ENCODE data around the gene GALR2. TPM values are rescaled to one million over a fixed set of nuclear protein-coding genes. Genes with fewer than 3 reads are reported as not detected.
A peak's percentile ranks its signal among the peaks of the same experiment; 100 is the strongest.

The GALR2 gene, protein sequence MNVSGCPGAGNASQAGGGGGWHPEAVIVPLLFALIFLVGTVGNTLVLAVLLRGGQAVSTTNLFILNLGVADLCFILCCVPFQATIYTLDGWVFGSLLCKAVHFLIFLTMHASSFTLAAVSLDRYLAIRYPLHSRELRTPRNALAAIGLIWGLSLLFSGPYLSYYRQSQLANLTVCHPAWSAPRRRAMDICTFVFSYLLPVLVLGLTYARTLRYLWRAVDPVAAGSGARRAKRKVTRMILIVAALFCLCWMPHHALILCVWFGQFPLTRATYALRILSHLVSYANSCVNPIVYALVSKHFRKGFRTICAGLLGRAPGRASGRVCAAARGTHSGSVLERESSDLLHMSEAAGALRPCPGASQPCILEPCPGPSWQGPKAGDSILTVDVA
- total RNA-seq (2011; cell fraction: chromatin; rRNA removed; ENCODE audit: low replicate concordance): not detected in 2 replicates
- 0.17 TPM in 1 of 2 replicates, not detected in the other for total RNA-seq (2011; cell fraction: nucleolus; rRNA removed)
- not detected in 2 replicates for total RNA-seq (2011; cell fraction: nucleoplasm; rRNA removed)
- not detected in 2 replicates for total RNA-seq (2014; rRNA removed)
- total RNA-seq (2014; rRNA removed; fragmentation: Illumina TruSeq; extraction: Trizol): not detected in 2 replicates
- total RNA-seq (2015; rRNA removed; fragmentation: Illumina TruSeq; extraction: Trizol): not detected in 2 replicates
- total RNA-seq (2021): not detected in 2 replicates
- not detected in 2 replicates for polyA plus RNA-seq (2011; rRNA removed)
- polyA plus RNA-seq (2011; cell fraction: cytosol; rRNA removed): 0.18 TPM in 1 of 2 replicates, not detected in the other
- polyA plus RNA-seq (2011; cell fraction: nucleus; rRNA removed): not detected in 2 replicates
- polyA plus RNA-seq (2012): not detected in 2 replicates
- not detected in 2 replicates for polyA plus RNA-seq (2014; fragmentation: Illumina TruSeq; extraction: Trizol)
- not detected for polyA plus RNA-seq (2014; fragmentation: Nextera tagmentation; extraction: Ambion mirVana)
- 0.34 TPM in 1 of 2 replicates, not detected in the other for polyA plus RNA-seq (2014; rRNA removed)
- not detected in 2 replicates for polyA minus RNA-seq (2011; rRNA and poly(A)+ RNA removed)
- not detected in 2 replicates for polyA minus RNA-seq (2011; cell fraction: cytosol; rRNA and poly(A)+ RNA removed)
- not detected in 2 replicates for polyA minus RNA-seq (2011; cell fraction: nucleus; rRNA and poly(A)+ RNA removed)
- not detected for Bru-seq, nascent RNA
- BruChase-seq, experiment 1, labeled RNA remaining after a 2-hour chase: not detected
- BruChase-seq, experiment 2, labeled RNA remaining after a 6-hour chase: not detected
- long read RNA-seq, experiment 1: 0 reads
- long read RNA-seq, experiment 2: 0 reads
- long read RNA-seq, experiment 3: 0 reads

DNA sequence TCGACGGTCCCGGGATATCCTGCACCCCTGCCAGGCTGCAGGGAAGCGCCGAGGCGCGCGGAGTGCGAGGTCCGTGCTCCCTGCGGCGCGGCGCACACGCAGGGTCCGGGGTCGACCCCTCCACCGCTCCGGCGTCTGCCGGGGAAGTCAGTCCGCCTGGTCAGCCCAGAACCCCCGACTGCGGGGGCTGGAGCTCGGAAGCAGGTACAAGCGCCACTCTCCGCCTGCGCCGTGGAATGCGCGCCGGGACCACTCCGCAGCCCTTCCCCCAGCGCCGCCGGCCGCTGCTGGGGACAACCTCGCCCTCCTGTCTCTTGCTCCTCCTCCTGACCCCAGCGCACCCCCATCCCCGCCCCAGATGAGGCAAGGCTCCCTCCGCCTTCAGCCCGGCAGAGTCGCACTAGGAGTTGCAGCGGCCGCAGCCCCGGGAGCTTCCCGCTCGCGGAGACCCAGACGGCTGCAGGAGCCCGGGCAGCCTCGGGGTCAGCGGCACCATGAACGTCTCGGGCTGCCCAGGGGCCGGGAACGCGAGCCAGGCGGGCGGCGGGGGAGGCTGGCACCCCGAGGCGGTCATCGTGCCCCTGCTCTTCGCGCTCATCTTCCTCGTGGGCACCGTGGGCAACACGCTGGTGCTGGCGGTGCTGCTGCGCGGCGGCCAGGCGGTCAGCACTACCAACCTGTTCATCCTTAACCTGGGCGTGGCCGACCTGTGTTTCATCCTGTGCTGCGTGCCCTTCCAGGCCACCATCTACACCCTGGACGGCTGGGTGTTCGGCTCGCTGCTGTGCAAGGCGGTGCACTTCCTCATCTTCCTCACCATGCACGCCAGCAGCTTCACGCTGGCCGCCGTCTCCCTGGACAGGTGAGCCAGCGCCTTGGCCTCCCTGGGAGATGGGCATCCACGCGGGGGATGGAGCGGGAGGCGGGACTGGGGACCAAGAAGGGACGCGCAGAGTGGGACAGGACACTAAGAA is at the start of gene GALR2:
TSS of gene GALR2 (plus strand) at position 392 of the 974 bp plus-strand sequence. CDS start at position 495, 103 bp downstream.
- peaks cover 18 to 41% of the 10 kb centered on the region in 2 experiments; a peak in 4 of 5 replicates for H3K27me3 ChIP-seq (ENCODE audit: control insufficient read depth in 2 of 2, insufficient read depth in 2 of 2, low read length in 2 of 2)
- CTCF ChIA-PET (ENCODE audit: low intra/inter-chr PET ratio): no interaction called here
- TF ChIP-seq, protein P1, sequence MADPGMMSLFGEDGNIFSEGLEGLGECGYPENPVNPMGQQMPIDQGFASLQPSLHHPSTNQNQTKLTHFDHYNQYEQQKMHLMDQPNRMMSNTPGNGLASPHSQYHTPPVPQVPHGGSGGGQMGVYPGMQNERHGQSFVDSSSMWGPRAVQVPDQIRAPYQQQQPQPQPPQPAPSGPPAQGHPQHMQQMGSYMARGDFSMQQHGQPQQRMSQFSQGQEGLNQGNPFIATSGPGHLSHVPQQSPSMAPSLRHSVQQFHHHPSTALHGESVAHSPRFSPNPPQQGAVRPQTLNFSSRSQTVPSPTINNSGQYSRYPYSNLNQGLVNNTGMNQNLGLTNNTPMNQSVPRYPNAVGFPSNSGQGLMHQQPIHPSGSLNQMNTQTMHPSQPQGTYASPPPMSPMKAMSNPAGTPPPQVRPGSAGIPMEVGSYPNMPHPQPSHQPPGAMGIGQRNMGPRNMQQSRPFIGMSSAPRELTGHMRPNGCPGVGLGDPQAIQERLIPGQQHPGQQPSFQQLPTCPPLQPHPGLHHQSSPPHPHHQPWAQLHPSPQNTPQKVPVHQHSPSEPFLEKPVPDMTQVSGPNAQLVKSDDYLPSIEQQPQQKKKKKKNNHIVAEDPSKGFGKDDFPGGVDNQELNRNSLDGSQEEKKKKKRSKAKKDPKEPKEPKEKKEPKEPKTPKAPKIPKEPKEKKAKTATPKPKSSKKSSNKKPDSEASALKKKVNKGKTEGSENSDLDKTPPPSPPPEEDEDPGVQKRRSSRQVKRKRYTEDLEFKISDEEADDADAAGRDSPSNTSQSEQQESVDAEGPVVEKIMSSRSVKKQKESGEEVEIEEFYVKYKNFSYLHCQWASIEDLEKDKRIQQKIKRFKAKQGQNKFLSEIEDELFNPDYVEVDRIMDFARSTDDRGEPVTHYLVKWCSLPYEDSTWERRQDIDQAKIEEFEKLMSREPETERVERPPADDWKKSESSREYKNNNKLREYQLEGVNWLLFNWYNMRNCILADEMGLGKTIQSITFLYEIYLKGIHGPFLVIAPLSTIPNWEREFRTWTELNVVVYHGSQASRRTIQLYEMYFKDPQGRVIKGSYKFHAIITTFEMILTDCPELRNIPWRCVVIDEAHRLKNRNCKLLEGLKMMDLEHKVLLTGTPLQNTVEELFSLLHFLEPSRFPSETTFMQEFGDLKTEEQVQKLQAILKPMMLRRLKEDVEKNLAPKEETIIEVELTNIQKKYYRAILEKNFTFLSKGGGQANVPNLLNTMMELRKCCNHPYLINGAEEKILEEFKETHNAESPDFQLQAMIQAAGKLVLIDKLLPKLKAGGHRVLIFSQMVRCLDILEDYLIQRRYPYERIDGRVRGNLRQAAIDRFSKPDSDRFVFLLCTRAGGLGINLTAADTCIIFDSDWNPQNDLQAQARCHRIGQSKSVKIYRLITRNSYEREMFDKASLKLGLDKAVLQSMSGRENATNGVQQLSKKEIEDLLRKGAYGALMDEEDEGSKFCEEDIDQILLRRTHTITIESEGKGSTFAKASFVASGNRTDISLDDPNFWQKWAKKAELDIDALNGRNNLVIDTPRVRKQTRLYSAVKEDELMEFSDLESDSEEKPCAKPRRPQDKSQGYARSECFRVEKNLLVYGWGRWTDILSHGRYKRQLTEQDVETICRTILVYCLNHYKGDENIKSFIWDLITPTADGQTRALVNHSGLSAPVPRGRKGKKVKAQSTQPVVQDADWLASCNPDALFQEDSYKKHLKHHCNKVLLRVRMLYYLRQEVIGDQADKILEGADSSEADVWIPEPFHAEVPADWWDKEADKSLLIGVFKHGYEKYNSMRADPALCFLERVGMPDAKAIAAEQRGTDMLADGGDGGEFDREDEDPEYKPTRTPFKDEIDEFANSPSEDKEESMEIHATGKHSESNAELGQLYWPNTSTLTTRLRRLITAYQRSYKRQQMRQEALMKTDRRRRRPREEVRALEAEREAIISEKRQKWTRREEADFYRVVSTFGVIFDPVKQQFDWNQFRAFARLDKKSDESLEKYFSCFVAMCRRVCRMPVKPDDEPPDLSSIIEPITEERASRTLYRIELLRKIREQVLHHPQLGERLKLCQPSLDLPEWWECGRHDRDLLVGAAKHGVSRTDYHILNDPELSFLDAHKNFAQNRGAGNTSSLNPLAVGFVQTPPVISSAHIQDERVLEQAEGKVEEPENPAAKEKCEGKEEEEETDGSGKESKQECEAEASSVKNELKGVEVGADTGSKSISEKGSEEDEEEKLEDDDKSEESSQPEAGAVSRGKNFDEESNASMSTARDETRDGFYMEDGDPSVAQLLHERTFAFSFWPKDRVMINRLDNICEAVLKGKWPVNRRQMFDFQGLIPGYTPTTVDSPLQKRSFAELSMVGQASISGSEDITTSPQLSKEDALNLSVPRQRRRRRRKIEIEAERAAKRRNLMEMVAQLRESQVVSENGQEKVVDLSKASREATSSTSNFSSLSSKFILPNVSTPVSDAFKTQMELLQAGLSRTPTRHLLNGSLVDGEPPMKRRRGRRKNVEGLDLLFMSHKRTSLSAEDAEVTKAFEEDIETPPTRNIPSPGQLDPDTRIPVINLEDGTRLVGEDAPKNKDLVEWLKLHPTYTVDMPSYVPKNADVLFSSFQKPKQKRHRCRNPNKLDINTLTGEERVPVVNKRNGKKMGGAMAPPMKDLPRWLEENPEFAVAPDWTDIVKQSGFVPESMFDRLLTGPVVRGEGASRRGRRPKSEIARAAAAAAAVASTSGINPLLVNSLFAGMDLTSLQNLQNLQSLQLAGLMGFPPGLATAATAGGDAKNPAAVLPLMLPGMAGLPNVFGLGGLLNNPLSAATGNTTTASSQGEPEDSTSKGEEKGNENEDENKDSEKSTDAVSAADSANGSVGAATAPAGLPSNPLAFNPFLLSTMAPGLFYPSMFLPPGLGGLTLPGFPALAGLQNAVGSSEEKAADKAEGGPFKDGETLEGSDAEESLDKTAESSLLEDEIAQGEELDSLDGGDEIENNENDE (IDR thresholded peaks at IDR 0.05; ENCODE audit: low read depth, low read length): no peak

More for the DNA sequence above, at the start of gene GALR2:
- POLR2A ChIA-PET: no interaction called here
- FAIRE-seq (no peak), DNase-seq (ENCODE audit: extremely low read depth in 1 of 4, low spot score in 3 of 4) (peak in 1 of 4 experiments; percentile 35), ATAC-seq (no peak)
- peaks cover 13% of the 10 kb centered on the region; the same call in 1 of the 2 replicates for H4K20me1 ChIP-seq (replicated peaks; ENCODE audit: control insufficient read depth, insufficient read depth, low read length)
- no peak within 1 kb of the TSS for H3K27ac ChIP-seq (ENCODE audit: extremely low read depth, low read depth, low read length)
- in situ Hi-C loops (cut with MboI): no loop called here
- peaks cover 5 to 51% of the 10 kb centered on the region in 2 experiments for H3K4me1 ChIP-seq (replicated peaks in 1 of 2; ENCODE audit: control insufficient read depth in 2 of 2, insufficient read depth in 2 of 2, low read length in 2 of 2)
- H2AFZ ChIP-seq (ENCODE audit: low read depth, low read length): no peak within 1 kb of the TSS
- H3K79me2 ChIP-seq (ENCODE audit: control insufficient read depth, insufficient read depth, low read length): peaks cover 34% of the 10 kb centered on the region
- no peak within 1 kb of the TSS for H3K4me3 ChIP-seq
- intact Hi-C loops (cut with micrococcal nuclease): no loop called here
- H3K4me2 ChIP-seq (ENCODE audit: insufficient read depth, low read length): no peak within 1 kb of the TSS
- BruUV-seq (replicated peaks): no TSS peak
- H3K9ac ChIP-seq (ENCODE audit: insufficient read depth in 1 of 2, low read depth in 2 of 2, low read length in 2 of 2): no peak within 1 kb of the TSS; a peak in 1 of 4 replicates
- H3K9me3 ChIP-seq (replicated peaks; ENCODE audit: control insufficient read depth, insufficient read depth, low read depth, low read length): no peaks in the 10 kb centered on the region
- WGBS (ENCODE audit: insufficient coverage, low coverage, missing lambda C conversion rate): 44% methylated on average over 47 of the region's 92 CpGs
- H3K36me3 ChIP-seq (ENCODE audit: control insufficient read depth, insufficient read depth, low read length): peaks cover 11% of the 10 kb centered on the region; the same call in 2 of the 3 replicates
- H3K9me1 ChIP-seq (ENCODE audit: control insufficient read depth, insufficient read depth, low read length): peaks cover 4% of the 10 kb centered on the region

Data from K562 (cell line).